PC-3 (cell line): ENCODE results near the gene GBA3.

Experiments
- EZH2 ChIP-seq: fragments of 300-600 bp; sonication (generic); IDR thresholded peaks from one replicate; pipeline ENCODE4 v1.6.1; 2017; ENCODE audit warnings: antibody characterized with exemption, mild to moderate bottlenecking, low read length; ENCODE audit not compliant: unreplicated experiment
- TF ChIP-seq, protein P1 (sequence below): fragments of 300-600 bp; sonication (generic); conservative IDR thresholded peaks from 2 replicates; pipeline ENCODE4 v1.5.1; 2017; ENCODE audit warnings: antibody characterized with exemption, low read depth, mild to moderate bottlenecking, low read length

DNA sequence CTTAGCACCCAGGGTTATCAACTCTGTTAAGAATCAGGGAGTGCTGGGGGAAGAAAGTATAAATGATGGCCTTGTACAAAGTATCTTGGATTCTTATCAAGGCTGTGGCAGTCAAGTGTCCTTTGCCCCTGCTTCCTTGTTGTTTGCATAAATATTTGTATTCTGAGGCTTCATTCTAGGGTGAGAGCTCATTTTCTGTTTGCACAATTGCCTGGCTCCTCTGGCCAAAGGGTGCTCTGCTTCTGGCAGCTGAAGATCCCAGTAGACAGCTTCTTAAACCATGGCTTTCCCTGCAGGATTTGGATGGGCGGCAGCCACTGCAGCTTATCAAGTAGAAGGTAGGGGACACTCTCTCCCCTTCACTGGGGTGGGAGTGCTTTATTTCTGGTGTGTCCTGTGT lies at the start of gene GBA3:
- TF ChIP-seq, protein P1, sequence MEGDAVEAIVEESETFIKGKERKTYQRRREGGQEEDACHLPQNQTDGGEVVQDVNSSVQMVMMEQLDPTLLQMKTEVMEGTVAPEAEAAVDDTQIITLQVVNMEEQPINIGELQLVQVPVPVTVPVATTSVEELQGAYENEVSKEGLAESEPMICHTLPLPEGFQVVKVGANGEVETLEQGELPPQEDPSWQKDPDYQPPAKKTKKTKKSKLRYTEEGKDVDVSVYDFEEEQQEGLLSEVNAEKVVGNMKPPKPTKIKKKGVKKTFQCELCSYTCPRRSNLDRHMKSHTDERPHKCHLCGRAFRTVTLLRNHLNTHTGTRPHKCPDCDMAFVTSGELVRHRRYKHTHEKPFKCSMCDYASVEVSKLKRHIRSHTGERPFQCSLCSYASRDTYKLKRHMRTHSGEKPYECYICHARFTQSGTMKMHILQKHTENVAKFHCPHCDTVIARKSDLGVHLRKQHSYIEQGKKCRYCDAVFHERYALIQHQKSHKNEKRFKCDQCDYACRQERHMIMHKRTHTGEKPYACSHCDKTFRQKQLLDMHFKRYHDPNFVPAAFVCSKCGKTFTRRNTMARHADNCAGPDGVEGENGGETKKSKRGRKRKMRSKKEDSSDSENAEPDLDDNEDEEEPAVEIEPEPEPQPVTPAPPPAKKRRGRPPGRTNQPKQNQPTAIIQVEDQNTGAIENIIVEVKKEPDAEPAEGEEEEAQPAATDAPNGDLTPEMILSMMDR = no peak
- no peak for TF ChIP-seq EZH2
